Left lung (tissue), 10 donors: ENCODE data around the gene SMOC1. TPM values are rescaled to one million over a fixed set of nuclear protein-coding genes. Genes with fewer than 3 reads are reported as not detected.

Experiments
- ATAC-seq: fragments of 200-7000 bp; cut with Tn5 transposase; one replicate; pipeline ENCODE4 v1.9.1; 2020; ENCODE audit warnings: moderate library complexity
- DNase-seq, 4 donors: peaks; one replicate each; pipeline ENCODE4 v3.0.0-alpha.2; 2013 to 2020
- H3K27ac ChIP-seq, 2 donors: fragments of 200-600 bp; sonication (generic) in 1 of 2; one replicate each; pipeline versions ENCODE4 v1.5.0 to v1.8.0; 2020 to 2021
- H3K27me3 ChIP-seq, 2 donors: fragments of 200-600 bp; sonication (generic) in 1 of 2; one replicate each; pipeline versions ENCODE4 v1.5.0 to v1.8.0; 2020 to 2021
- H3K36me3 ChIP-seq, 2 donors: fragments of 200-600 bp; sonication (generic) in 1 of 2; one replicate each; pipeline versions ENCODE4 v1.5.0 to v1.8.0; 2020 to 2021
- H3K4me1 ChIP-seq, 2 donors: fragments of 200-600 bp; one replicate each; pipeline ENCODE4 v1.8.0; 2021
- H3K4me3 ChIP-seq, 2 donors: fragments of 200-600 bp; sonication (generic) in 1 of 2; one replicate each; pipeline versions ENCODE4 v1.5.0 to v1.8.0; 2020 to 2021; ENCODE audit warnings: mild to moderate bottlenecking in 1 of 2
- H3K9me3 ChIP-seq, 2 donors: fragments of 200-600 bp; sonication (generic) in 1 of 2; one replicate each; pipeline versions ENCODE4 v1.5.0 to v1.8.0; 2020 to 2021
- intact Hi-C, 2 donors: fragments of 100-400 bp; cut with DNase I; formaldehyde crosslinking; loops; one replicate each; pipeline versions ENCODE4 v1.11.2 to v1.14.2; 2022
- polyA plus RNA-seq, 6 donors: library from polyadenylated mRNA; unstranded; fragments of 120-200 nt; gene quantifications; one replicate each; pipeline ENCODE4 v1.2.1, GENCODE V29; 2013; ENCODE audit not compliant: insufficient read length in 6 of 6
- total RNA-seq, 2 donors: library from RNA; stranded (reverse); fragmentation: NEBNext Ultra II Directional; extraction: Animal tissue kit (Norgen Biotek cat#: 25700); gene quantifications; one replicate each; pipeline ENCODE4 v1.2.1, GENCODE V29; 2021
- TF ChIP-seq, protein P1 (sequence below), 2 donors: fragments of 200-600 bp; sonication (generic) in 1 of 2; IDR thresholded peaks; one replicate each; pipeline versions ENCODE4 v1.5.0 to v1.8.0; 2021; ENCODE audit warnings: antibody characterized with exemption in 2 of 2
- donor health status: DM: no; HTN: yes; CAD: no.
- donor health status: DM: no; HTN: no; CAD: no.

SMOC1 gene
- total and polyA plus RNA-seq, 8 donors = 0.20 to 2.3 (median 1.4) TPM

DNA sequence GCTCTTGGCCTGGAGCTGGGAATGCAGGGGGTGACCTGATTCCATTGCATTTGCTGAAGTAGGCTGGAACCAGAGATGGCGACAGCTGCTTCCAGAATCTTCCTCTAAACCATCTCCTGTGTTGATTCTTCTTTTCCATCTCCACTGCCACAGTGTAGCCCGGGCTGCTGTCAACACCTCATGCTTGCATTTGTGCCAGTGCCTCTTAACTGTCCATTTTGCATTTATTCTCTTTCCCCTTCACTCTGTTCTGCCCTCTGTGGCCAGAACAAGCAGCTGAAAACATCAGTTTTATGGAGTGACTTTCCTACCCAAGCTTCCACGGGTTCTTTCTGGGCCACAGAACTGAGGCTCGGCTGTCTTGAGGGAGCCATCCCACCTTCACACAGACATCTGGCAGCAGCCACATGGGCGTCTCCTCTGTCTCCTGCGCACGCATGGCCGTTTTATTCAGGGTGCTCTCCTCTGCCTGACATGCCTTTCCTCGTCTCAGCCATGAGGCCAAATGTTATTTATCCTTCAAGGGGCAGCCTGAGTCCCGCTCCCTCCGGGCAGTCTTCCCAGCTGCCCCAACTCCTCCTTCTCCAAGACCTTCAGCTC is 51.7 kb downstream of the SMOC1 start:
- no peak for DNase-seq

DNA sequence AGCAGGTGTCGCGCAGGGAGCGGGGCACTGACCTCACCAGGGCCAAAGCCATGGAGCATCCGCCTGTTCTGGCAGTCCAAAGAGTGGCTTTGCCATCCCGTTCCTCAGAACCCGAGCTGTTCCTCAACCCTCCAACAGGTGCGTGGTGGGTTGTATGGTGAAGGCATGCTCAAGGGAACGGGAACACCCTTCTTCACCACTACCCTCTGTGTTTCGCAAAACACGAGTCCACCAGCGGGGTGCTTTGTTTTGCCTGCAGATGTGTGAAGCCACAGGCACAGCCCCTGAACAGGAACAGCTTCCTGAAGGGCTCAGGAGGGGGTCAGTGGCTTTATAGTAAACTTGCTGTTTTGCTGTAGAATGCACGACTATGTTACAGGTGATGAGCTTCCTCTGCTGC is 52.7 kb downstream of the SMOC1 start:
- Histone ChIP-seq H3K9me3 (no peaks in the 10 kb centered on the region), H3K4me3 (no peak overlapping the region), H3K36me3 (no peaks in the 10 kb centered on the region), H3K4me1 (no peaks in the 10 kb centered on the region), H3K27me3 (peaks cover 0 to 55% of the 10 kb centered on the region in 2 donors), H3K27ac (no peak overlapping the region)
- intact Hi-C loops = no loop called here
- ATAC-seq (no peak), DNase-seq (no peak)
- TF ChIP-seq, protein P1, sequence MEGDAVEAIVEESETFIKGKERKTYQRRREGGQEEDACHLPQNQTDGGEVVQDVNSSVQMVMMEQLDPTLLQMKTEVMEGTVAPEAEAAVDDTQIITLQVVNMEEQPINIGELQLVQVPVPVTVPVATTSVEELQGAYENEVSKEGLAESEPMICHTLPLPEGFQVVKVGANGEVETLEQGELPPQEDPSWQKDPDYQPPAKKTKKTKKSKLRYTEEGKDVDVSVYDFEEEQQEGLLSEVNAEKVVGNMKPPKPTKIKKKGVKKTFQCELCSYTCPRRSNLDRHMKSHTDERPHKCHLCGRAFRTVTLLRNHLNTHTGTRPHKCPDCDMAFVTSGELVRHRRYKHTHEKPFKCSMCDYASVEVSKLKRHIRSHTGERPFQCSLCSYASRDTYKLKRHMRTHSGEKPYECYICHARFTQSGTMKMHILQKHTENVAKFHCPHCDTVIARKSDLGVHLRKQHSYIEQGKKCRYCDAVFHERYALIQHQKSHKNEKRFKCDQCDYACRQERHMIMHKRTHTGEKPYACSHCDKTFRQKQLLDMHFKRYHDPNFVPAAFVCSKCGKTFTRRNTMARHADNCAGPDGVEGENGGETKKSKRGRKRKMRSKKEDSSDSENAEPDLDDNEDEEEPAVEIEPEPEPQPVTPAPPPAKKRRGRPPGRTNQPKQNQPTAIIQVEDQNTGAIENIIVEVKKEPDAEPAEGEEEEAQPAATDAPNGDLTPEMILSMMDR (IDR thresholded peaks at IDR 0.05) = no peak

More for the DNA sequence above, 51.7 kb downstream of the SMOC1 start:
- peaks cover 0 to 50% of the 10 kb centered on the region in 2 donors for H3K27me3 ChIP-seq
- H3K4me1 ChIP-seq = no peaks in the 10 kb centered on the region
- TF ChIP-seq, protein P1 (IDR thresholded peaks at IDR 0.05) = no peak
- no peaks in the 10 kb centered on the region for H3K36me3 ChIP-seq
- H3K4me3 ChIP-seq = no peak overlapping the region
- H3K9me3 ChIP-seq = no peaks in the 10 kb centered on the region
- intact Hi-C loops = no loop called here
- H3K27ac ChIP-seq = no peak overlapping the region
- no peak for ATAC-seq

DNA sequence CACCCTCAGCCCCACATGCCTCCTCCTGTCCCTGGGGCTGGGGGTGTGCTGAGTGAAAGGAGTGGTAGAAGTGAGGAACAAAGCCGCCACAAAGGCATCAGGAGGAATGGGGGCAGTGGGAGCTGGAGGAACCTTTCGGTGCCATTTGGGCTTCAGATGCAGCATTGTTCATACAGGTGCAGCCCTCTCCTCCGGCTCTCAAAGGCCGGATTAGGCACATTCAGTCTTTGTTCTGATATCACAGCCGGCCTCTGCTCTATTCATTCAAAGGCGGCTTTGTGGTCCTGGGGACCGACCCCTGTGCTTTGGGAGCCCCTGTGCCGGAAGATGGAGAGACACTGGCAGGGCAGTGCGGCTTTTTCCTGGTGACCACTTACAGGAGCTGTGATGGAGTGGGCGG is 53.2 kb downstream of the SMOC1 start:
- intact Hi-C loops = no loop called here
- DNase-seq (no peak), ATAC-seq (no peak)
- Histone ChIP-seq H3K27me3 (peaks cover 0 to 55% of the 10 kb centered on the region in 2 donors), H3K9me3 (no peaks in the 10 kb centered on the region), H3K4me3 (no peak overlapping the region), H3K4me1 (no peaks in the 10 kb centered on the region), H3K36me3 (no peaks in the 10 kb centered on the region), H3K27ac (no peak overlapping the region)
- TF ChIP-seq, protein P1 (IDR thresholded peaks at IDR 0.05) = no peak

DNA sequence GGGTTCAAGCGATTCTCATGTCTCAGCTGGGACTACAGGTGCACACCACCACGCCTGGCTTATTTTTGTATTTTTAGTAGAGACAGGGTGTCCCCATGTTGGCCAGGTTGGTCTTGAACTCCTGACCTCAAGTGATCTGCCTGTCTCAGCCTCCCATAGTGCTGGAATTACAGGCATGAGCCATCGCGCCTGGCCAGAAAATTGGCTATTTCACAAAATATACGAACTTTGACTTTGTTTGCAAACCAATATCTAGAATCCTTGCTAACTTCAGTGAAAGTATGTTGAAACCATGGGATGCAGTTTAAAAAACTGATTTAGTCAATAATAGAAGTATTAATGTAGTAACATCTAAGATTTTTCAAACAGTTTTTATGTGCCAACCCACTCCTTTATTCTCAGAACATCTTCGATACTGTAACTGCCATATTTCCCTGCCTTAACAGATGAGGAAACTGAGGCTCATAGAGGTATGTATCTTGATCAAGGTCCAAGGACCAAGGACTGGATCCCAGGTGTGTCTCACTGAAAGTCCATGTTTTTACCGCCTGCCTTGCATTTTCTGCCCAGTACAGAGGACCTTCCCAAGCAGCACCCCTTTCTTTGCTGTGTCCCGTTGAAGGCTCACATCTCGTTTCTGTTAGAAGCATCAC is 54.5 kb downstream of the SMOC1 start:
- H3K4me3 ChIP-seq = no peak overlapping the region
- DNase-seq = no peak
- intact Hi-C loops = no loop called here
- H3K9me3 ChIP-seq = no peaks in the 10 kb centered on the region
- H3K4me1 ChIP-seq = no peaks in the 10 kb centered on the region
- TF ChIP-seq, protein P1 (IDR thresholded peaks at IDR 0.05) = no peak
- ATAC-seq = no peak
- no peaks in the 10 kb centered on the region for H3K36me3 ChIP-seq
- peaks cover 0 to 53% of the 10 kb centered on the region in 2 donors for H3K27me3 ChIP-seq
- no peak overlapping the region for H3K27ac ChIP-seq

DNA sequence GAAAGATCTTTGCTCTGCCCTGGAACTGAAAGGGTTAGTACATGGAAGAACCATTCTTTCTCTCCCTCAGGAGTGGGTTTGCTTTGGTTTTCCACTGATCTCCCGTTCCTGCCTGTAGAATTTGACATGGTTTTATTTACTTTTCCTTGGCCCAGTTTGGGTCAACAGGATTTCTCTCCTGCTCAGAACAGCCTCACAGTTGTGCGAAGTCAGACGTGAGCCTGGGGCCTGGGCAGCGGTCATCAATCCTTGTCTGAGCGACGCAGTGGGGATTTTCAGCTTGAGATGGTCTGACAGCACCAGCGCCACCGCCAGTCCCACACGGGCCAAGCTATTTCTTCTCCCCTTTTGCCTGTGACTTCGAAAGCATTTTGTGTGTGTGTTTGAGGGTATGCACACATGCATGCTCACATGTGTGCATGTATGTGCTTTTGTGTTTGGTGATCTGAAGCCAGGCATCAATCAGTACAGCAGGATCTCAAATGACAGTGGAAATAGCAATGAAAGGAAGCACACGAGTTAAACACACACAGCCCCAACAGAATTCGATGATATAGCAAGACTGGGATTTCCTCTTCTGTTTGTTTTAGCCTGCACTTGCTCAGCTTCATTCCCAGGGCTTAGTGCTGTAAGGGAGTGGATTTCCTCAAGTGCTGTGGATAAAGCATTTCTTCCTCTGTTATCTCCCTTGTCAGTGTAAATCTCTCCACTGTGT is 58.3 kb downstream of the SMOC1 start:
- ATAC-seq = no peak
- H3K4me3 ChIP-seq = no peak overlapping the region
- no peak for DNase-seq
- no peaks in the 10 kb centered on the region for H3K4me1 ChIP-seq
- H3K9me3 ChIP-seq = no peaks in the 10 kb centered on the region
- no peak overlapping the region for H3K27ac ChIP-seq
- intact Hi-C loops = no loop called here
- TF ChIP-seq, protein P1 (IDR thresholded peaks at IDR 0.05) = no peak
- H3K36me3 ChIP-seq = no peaks in the 10 kb centered on the region
- H3K27me3 ChIP-seq = peaks cover 0 to 61% of the 10 kb centered on the region in 2 donors
